Suprapubic skin (tissue), 4 donors: Measurements from ENCODE around the gene GJC1. TPM values are rescaled to one million over a fixed set of nuclear protein-coding genes. Genes with fewer than 3 reads are reported as not detected.

ENCODE experiments used
- DNase-seq, 2 donors: peaks; one replicate each; pipeline ENCODE4 v3.0.0-alpha.2; 2019; ENCODE audit warnings: low spot score in 2 of 2
- H3K27ac ChIP-seq: fragments of 200-600 bp; sonication (generic); one replicate; pipeline ENCODE4 v1.5.1; 2019
- H3K27me3 ChIP-seq: fragments of 200-600 bp; sonication (generic); one replicate; pipeline ENCODE4 v1.5.1; 2019
- H3K36me3 ChIP-seq: fragments of 200-600 bp; sonication (generic); one replicate; pipeline ENCODE4 v1.5.1; 2019
- H3K4me1 ChIP-seq: fragments of 200-600 bp; sonication (generic); one replicate; pipeline ENCODE4 v1.5.1; 2019
- H3K4me3 ChIP-seq: fragments of 200-600 bp; sonication (generic); one replicate; pipeline ENCODE4 v1.5.1; 2019; ENCODE audit warnings: mild to moderate bottlenecking
- H3K9me3 ChIP-seq: fragments of 200-600 bp; sonication (generic); one replicate; pipeline ENCODE4 v1.5.1; 2019
- EP300 ChIP-seq: sonication (generic); formaldehyde crosslinking; IDR thresholded peaks from one replicate; pipeline ENCODE4 v1.6.1; 2017; ENCODE audit warnings: antibody characterized with exemption
- POLR2A ChIP-seq, 2 donors: fragments of 450-650 bp; IDR thresholded peaks; one replicate each; pipeline ENCODE4 v1.6.1; 2017; ENCODE audit warnings: antibody characterized with exemption in 2 of 2, mild to moderate bottlenecking in 2 of 2, moderate library complexity in 2 of 2
- POLR2AphosphoS5 ChIP-seq, 3 donors: sonication (generic); formaldehyde crosslinking; IDR thresholded peaks; one replicate each; pipeline ENCODE4 v1.6.1; 2017; ENCODE audit warnings: antibody characterized with exemption in 3 of 3
- WGBS: methylation state at CpG from one replicate; pipeline ENCODE4 v1.1.5; 2018; 5-methylcytosine and 5-hydroxymethylcytosine counted together
- total RNA-seq, 4 donors: library from RNA; depleted of rRNA; stranded (reverse); fragments of >200 nt; gene quantifications; one replicate each; pipeline ENCODE4 v1.1.0, GENCODE V29; 2016
- TF ChIP-seq, protein P1 (sequence below), 2 donors: fragments of 200-600 bp in 1 of 2; fragments of 450-650 bp in 1 of 2; sonication (generic) in 1 of 2; IDR thresholded peaks; one replicate each; pipeline ENCODE4 v1.5.1; 2016 to 2019; ENCODE audit warnings: antibody characterized with exemption in 2 of 2, mild to moderate bottlenecking in 1 of 2, moderate library complexity in 1 of 2

Gene GJC1
- total RNA-seq, 4 donors from 2014 or later: 1.1 to 7.8 (median 1.9) TPM

DNA sequence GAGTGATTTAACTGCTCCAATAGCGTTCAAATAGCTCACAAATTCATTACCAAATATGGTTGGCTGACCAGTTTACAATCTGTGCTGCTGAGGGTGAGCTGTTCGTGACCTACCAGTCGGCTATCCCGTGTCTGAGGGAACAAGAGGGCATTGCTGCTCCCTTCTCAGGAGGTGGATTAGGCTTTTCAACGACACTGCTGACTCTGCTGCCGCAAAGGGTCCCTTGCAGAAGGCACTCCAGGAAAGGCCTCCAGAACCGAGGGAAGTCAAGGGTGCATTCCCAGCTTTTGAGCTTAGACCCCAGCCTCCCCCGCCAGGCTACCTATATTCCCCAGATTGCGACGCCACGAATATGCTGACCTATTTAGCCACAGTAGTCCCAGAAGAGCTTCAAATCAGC lies 32.3 kb downstream of the GJC1 start:
- H3K4me1 ChIP-seq: peaks cover 6% of the 10 kb centered on the region
- TF ChIP-seq, protein P1, sequence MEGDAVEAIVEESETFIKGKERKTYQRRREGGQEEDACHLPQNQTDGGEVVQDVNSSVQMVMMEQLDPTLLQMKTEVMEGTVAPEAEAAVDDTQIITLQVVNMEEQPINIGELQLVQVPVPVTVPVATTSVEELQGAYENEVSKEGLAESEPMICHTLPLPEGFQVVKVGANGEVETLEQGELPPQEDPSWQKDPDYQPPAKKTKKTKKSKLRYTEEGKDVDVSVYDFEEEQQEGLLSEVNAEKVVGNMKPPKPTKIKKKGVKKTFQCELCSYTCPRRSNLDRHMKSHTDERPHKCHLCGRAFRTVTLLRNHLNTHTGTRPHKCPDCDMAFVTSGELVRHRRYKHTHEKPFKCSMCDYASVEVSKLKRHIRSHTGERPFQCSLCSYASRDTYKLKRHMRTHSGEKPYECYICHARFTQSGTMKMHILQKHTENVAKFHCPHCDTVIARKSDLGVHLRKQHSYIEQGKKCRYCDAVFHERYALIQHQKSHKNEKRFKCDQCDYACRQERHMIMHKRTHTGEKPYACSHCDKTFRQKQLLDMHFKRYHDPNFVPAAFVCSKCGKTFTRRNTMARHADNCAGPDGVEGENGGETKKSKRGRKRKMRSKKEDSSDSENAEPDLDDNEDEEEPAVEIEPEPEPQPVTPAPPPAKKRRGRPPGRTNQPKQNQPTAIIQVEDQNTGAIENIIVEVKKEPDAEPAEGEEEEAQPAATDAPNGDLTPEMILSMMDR (IDR thresholded peaks at IDR 0.05): no peak
- TF ChIP-seq EP300 (no peak), POLR2A (IDR thresholded peaks at IDR 0.05) (no peak), POLR2AphosphoS5 (IDR thresholded peaks at IDR 0.05) (no peak)

DNA sequence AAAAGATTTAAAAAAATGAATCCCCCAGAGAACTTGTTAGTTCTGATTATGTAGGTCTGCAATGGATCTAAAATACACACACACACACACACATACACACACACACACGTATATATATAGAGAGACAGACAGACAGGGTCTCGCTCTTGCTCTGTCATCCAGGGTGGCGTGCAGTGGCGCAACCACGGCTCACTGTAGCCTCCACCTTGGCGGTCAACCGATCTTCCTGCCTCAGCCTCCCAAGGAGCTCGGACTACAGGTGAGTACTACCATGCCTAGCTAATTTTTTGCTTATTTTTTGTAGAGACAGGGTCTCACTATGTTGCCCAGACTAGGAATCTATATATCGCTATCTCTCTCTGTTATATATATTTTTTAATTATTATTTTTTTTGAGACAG lies 33.4 kb downstream of the GJC1 start:
- no peak for TF ChIP-seq POLR2A (IDR thresholded peaks at IDR 0.05)
- TF ChIP-seq, protein P1 (IDR thresholded peaks at IDR 0.05): no peak
- no peak for TF ChIP-seq POLR2AphosphoS5 (IDR thresholded peaks at IDR 0.05)
- TF ChIP-seq EP300: no peak
- H3K4me3 ChIP-seq: no peak overlapping the region
- WGBS: 91% methylated on average over 9 of the region's 9 CpGs
- H3K27ac ChIP-seq: no peak overlapping the region
- DNase-seq: peak in 1 of 2 donors; percentile 19
- H3K36me3 ChIP-seq: no peaks in the 10 kb centered on the region
- no peaks in the 10 kb centered on the region for H3K9me3 ChIP-seq
- peaks cover 2% of the 10 kb centered on the region for H3K27me3 ChIP-seq
- H3K4me1 ChIP-seq: peaks cover 6% of the 10 kb centered on the region

More for the DNA sequence above, 32.3 kb downstream of the GJC1 start:
- H3K36me3 ChIP-seq: no peaks in the 10 kb centered on the region
- no peak for DNase-seq
- no peak overlapping the region for H3K4me3 ChIP-seq
- 85% methylated on average over 11 of the region's 11 CpGs for WGBS
- no peaks in the 10 kb centered on the region for H3K9me3 ChIP-seq
- peaks cover 2% of the 10 kb centered on the region for H3K27me3 ChIP-seq
- no peak overlapping the region for H3K27ac ChIP-seq

DNA sequence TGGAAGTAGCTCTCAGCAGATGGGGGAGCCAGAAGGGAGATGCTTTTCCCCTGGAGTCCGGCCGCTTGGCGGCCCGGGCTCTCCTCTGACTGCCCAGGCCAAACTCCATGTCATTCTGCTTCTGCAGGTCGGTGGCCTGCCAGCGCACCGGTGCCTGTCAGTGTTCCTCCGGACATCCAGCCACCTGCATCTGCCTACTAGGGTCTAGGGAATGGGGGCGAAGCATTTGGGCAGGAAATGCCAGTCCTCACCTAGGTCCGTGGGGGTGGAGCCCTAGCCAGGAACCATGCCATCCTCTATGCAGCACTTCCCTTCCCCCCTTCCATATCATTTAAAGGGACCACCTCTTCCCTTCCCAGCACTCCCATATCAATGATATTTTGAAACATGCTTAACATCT lies 34.2 kb downstream of the GJC1 start:
- H3K9me3 ChIP-seq: no peaks in the 10 kb centered on the region
- H3K4me1 ChIP-seq: peaks cover 6% of the 10 kb centered on the region
- no peaks in the 10 kb centered on the region for H3K36me3 ChIP-seq
- WGBS: 61% methylated on average over 4 of the region's 10 CpGs
- no peak overlapping the region for H3K27ac ChIP-seq
- H3K27me3 ChIP-seq: peaks cover 2% of the 10 kb centered on the region
- H3K4me3 ChIP-seq: no peak overlapping the region
- TF ChIP-seq EP300: no peak
- TF ChIP-seq POLR2AphosphoS5 (IDR thresholded peaks at IDR 0.05): no peak
- TF ChIP-seq, protein P1 (IDR thresholded peaks at IDR 0.05): no peak
- TF ChIP-seq POLR2A (IDR thresholded peaks at IDR 0.05): no peak
- peak in 1 of 2 donors; percentile 40 for DNase-seq

DNA sequence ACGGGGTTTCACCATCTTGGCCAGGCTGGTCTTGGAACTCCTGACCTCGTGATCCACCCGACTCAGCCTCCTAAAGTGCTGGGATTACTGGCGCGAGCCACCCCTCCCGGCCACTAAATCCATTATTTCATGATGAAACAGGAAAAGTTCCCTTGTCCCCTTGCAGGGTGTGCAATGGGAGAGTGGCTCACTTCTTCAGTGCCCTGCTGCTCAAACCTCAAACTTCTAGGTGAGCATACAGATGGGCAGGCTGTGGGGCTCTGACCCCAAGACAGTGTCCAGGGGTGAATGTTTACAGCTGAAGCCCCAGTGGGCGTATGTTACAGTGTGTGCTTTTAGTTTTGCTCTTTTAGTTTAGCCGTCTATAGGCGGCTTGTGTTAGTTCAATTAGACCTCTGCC lies 34.7 kb downstream of the GJC1 start:
- TF ChIP-seq, protein P1 (IDR thresholded peaks at IDR 0.05): no peak
- TF ChIP-seq POLR2AphosphoS5 (IDR thresholded peaks at IDR 0.05): no peak
- TF ChIP-seq EP300: no peak
- no peak for TF ChIP-seq POLR2A (IDR thresholded peaks at IDR 0.05)
- 73% methylated on average over 9 of the region's 9 CpGs for WGBS
- peak in 1 of 2 donors; percentile 34 for DNase-seq

DNA sequence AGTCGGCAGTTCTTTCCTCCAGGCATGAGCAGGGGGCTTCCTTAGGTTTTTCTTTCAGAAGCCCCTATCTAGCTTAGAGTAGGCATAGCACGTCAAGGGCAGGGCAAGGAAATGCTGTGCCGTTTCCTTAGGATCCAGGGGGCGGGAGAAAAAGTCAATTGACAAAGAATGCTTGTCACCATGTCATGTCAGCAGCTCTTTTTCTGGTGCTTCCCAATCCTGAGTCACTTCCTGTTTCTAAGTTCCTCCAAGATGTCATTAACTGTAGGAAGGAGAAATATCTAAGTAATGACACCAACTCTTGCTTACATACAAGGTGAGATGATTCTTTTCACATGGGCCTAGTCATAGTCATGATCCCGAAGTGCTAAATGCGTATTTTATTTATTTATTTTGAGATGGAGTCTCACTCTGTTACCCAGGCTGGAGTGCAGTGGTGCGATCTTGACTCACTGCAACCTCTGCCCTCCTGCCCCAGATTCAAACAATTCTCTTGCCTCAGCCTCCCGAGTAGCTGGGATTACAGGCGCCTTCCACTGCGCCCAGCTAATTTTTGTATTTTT lies 35.2 kb downstream of the GJC1 start:
- H3K27me3 ChIP-seq: peaks cover 2% of the 10 kb centered on the region
- DNase-seq: peak in 1 of 2 donors; percentile 38
- 60% methylated on average over 10 of the region's 10 CpGs for WGBS
- no peaks in the 10 kb centered on the region for H3K9me3 ChIP-seq
- H3K4me1 ChIP-seq: peaks cover 6% of the 10 kb centered on the region
- no peaks in the 10 kb centered on the region for H3K36me3 ChIP-seq
- no peak overlapping the region for H3K4me3 ChIP-seq
- H3K27ac ChIP-seq: peak overlapping the region; percentile 40
- no peak for TF ChIP-seq EP300
- TF ChIP-seq POLR2AphosphoS5 (IDR thresholded peaks at IDR 0.05): no peak
- no peak for TF ChIP-seq POLR2A (IDR thresholded peaks at IDR 0.05)
- TF ChIP-seq, protein P1 (IDR thresholded peaks at IDR 0.05): no peak

More for the DNA sequence above, 34.7 kb downstream of the GJC1 start:
- Histone ChIP-seq H3K27me3 (peaks cover 2% of the 10 kb centered on the region), H3K4me3 (no peak overlapping the region), H3K4me1 (peaks cover 6% of the 10 kb centered on the region), H3K36me3 (no peaks in the 10 kb centered on the region), H3K9me3 (no peaks in the 10 kb centered on the region), H3K27ac (no peak overlapping the region)
